DND-41 (cell line): ENCODE results near the gene CIRBP.

Source experiments
- ATAC-seq: fragments of 200-7000 bp; cut with Tn5 transposase; 3 replicates; pipeline ENCODE4 v1.9.1; 2021; ENCODE audit warnings: low read depth; ENCODE audit not compliant: insufficient read depth
- DNase-seq: peaks from one replicate; pipeline ENCODE4 v3.0.0-alpha.2; 2020
- H2AFZ ChIP-seq: 2 replicates; pipeline ENCODE4 v1.6.0; 2012; ENCODE audit warnings: low read depth, low read length
- H3K27ac ChIP-seq: 2 replicates; pipeline ENCODE4 v1.5.1; 2012; ENCODE audit warnings: low read length, inconsistent platforms
- H3K27me3 ChIP-seq: fragments of 200-600 bp; sonication (generic); 2 replicates; pipeline ENCODE4 v1.6.0; 2012; ENCODE audit warnings: low read length, mild to moderate bottlenecking, inconsistent platforms; ENCODE audit not compliant: insufficient read depth, poor library complexity
- H3K36me3 ChIP-seq: 2 replicates; pipeline ENCODE4 v1.5.1; 2012; ENCODE audit warnings: low read length, inconsistent platforms; ENCODE audit not compliant: insufficient read depth
- H3K4me1 ChIP-seq: 2 replicates; pipeline ENCODE4 v1.5.1; 2012; ENCODE audit warnings: mild to moderate bottlenecking, low read length; ENCODE audit not compliant: insufficient read depth
- H3K4me2 ChIP-seq: 2 replicates; pipeline ENCODE4 v1.6.0; 2012; ENCODE audit warnings: mild to moderate bottlenecking, moderate library complexity, low read length, inconsistent platforms; ENCODE audit not compliant: insufficient read depth
- H3K4me3 ChIP-seq, 2 experiments: fragments of 200-600 bp in 1 of 2; shearing (Covaris generic) in 1 of 2; 2 replicates each; pipeline ENCODE4 v1.5.1; 2012 to 2016; ENCODE audit warnings: inconsistent platforms in 2 of 2, low read length in 2 of 2, mild to moderate bottlenecking in 2 of 2, low read depth in 1 of 2, moderate library complexity in 1 of 2
- H3K79me2 ChIP-seq: 2 replicates; pipeline ENCODE4 v1.6.0; 2012; ENCODE audit warnings: low read length, inconsistent platforms; ENCODE audit not compliant: insufficient read depth
- H3K9ac ChIP-seq: 2 replicates; pipeline ENCODE4 v1.6.0; 2012; ENCODE audit warnings: low read depth, mild to moderate bottlenecking, inconsistent platforms, low read length, moderate library complexity
- H3K9me3 ChIP-seq: 2 replicates; pipeline ENCODE4 v1.5.1; 2012; ENCODE audit warnings: low read length, moderate library complexity, mild to moderate bottlenecking, inconsistent platforms; ENCODE audit not compliant: insufficient read depth, severe bottlenecking
- H4K20me1 ChIP-seq: 2 replicates; pipeline ENCODE4 v1.6.0; 2012; ENCODE audit warnings: low read length; ENCODE audit not compliant: insufficient read depth
- CTCF ChIP-seq: IDR thresholded peaks from 2 replicates; pipeline ENCODE4 v1.5.1; 2012; ENCODE audit warnings: borderline replicate concordance, low read length, moderate library complexity, mild to moderate bottlenecking; ENCODE audit not compliant: poor library complexity, severe bottlenecking; ENCODE audit errors: extremely low read depth
- EZH2 ChIP-seq: IDR thresholded peaks from 3 replicates; pipeline ENCODE4 v1.6.1; 2012; ENCODE audit warnings: borderline replicate concordance, low read depth, mild to moderate bottlenecking, moderate library complexity, low read length, inconsistent platforms; ENCODE audit not compliant: severe bottlenecking

The CIRBP gene

GRCh38 chr19:1269065-1269477 lies at the start of gene CIRBP:
TSS of gene CIRBP (plus strand) at chr19:1269332. CDS start at chr19:1270934, 1,602 bp downstream.
- H4K20me1 ChIP-seq, result peaks cover 45% of the 10 kb centered on the region
- H3K79me2 ChIP-seq, result peaks cover 49% of the 10 kb centered on the region
- H3K4me2 ChIP-seq, result peak within 1 kb of the TSS; percentile 83
- peaks cover 67% of the 10 kb centered on the region for H3K4me1 ChIP-seq
- peak within 1 kb of the TSS; percentile 90 for H3K9ac ChIP-seq
- peaks cover 4% of the 10 kb centered on the region for H3K27me3 ChIP-seq
- H3K4me3 ChIP-seq, result peak within 1 kb of the TSS; percentile 79 to 95; a peak in 3 of 4 replicates
- H3K36me3 ChIP-seq, result peaks cover 46% of the 10 kb centered on the region
- H2AFZ ChIP-seq, result peak within 1 kb of the TSS; percentile 32; the same call in 1 of the 2 replicates
- H3K9me3 ChIP-seq, result no peaks in the 10 kb centered on the region
- peak; percentile 100 for DNase-seq
- peak within 1 kb of the TSS; percentile 92 for H3K27ac ChIP-seq
- TF ChIP-seq EZH2 (no peak), CTCF (no peak)
- peak; percentile 84 for ATAC-seq

- Histone ChIP-seq H3K4me3 (no peak overlapping the region), H3K9ac (no peak overlapping the region), H3K4me1 (no peaks in the 10 kb centered on the region), H3K27me3 (no peaks in the 10 kb centered on the region), H3K4me2 (no peak overlapping the region), H4K20me1 (peaks cover 57% of the 10 kb centered on the region), H3K36me3 (peaks cover 79% of the 10 kb centered on the region), H3K79me2 (peaks cover 49% of the 10 kb centered on the region), H2AFZ (no peak overlapping the region), H3K27ac (no peak overlapping the region), H3K9me3 (no peaks in the 10 kb centered on the region)
- DNase-seq, result no peak
- TF ChIP-seq EZH2, result no peak
- no peak for TF ChIP-seq CTCF
- ATAC-seq, result no peak
These were observed 49.2 kb upstream of the CIRBP start for GRCh38 chr19:1219786-1220476.

GRCh38 chr19:1220477-1220930 lies 48.6 kb upstream of the CIRBP start:
- peaks cover 79% of the 10 kb centered on the region for H3K36me3 ChIP-seq

More at GRCh38 chr19:1220477-1220930, 48.6 kb upstream of the CIRBP start:
- ATAC-seq (no peak), DNase-seq (no peak)
- no peak overlapping the region for H3K4me3 ChIP-seq
- no peaks in the 10 kb centered on the region for H3K27me3 ChIP-seq
- no peaks in the 10 kb centered on the region for H3K9me3 ChIP-seq
- H2AFZ ChIP-seq, result no peak overlapping the region
- no peak overlapping the region for H3K27ac ChIP-seq
- no peak overlapping the region for H3K4me2 ChIP-seq
- peaks cover 44% of the 10 kb centered on the region for H3K79me2 ChIP-seq
- TF ChIP-seq EZH2, result no peak
- TF ChIP-seq CTCF, result no peak
- peaks cover 52% of the 10 kb centered on the region for H4K20me1 ChIP-seq
- H3K9ac ChIP-seq, result no peak overlapping the region
- no peaks in the 10 kb centered on the region for H3K4me1 ChIP-seq
